NB4 (cell line): ENCODE results near the gene CYP51A1.
A peak's percentile ranks its signal among the peaks of the same experiment; 100 is the strongest.

Experiments
- DNase-seq: peaks from one replicate; pipeline ENCODE4 v3.0.0; 2010; ENCODE audit warnings: low read depth
- H3K4me3 ChIP-seq: one replicate; pipeline ENCODE4 v1.5.1; 2011; ENCODE audit warnings: mild to moderate bottlenecking, low read depth, low read length, moderate library complexity
- MYC ChIP-seq: IDR thresholded peaks from 2 replicates; pipeline ENCODE4 v1.6.1; 2011; ENCODE audit warnings: low read depth, low read length
- POLR2A ChIP-seq: IDR thresholded peaks from 2 replicates; pipeline ENCODE4 v1.6.1; 2011; ENCODE audit warnings: mild to moderate bottlenecking; ENCODE audit not compliant: insufficient read length; ENCODE audit errors: extremely low read depth
- TF ChIP-seq, protein P1 (sequence below): IDR thresholded peaks from 2 replicates; pipeline ENCODE4 v1.6.1; 2011; ENCODE audit warnings: low read depth, low read length
- TF ChIP-seq, protein P2 (sequence below): IDR thresholded peaks from one replicate; pipeline ENCODE4 v1.5.1; 2012; ENCODE audit warnings: low read depth, low read length

The CYP51A1 gene

DNA sequence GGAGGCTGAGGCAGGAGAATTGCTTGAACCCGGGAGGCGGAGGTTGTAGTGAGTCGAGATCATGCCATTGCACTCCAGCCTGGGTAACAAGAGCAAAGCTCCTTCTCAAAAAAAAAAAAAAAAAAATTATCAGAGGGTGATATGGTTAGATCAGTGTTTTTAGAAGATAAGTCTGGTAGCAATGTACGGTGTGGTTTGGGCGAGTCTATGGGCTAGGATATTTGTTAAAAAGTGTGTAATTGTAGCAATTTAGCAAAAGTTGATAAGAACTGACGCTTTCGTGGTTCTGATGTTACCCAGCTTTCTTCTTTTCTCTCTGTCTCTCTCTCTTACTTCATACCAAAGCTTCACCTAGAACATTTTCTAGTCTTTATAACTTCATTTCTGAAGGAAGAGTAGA lies 6.9 kb upstream of the CYP51A1 start:
- TF ChIP-seq POLR2A: no peak
- TF ChIP-seq MYC: no peak
- TF ChIP-seq, protein P1, sequence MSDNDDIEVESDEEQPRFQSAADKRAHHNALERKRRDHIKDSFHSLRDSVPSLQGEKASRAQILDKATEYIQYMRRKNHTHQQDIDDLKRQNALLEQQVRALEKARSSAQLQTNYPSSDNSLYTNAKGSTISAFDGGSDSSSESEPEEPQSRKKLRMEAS: no peak
- TF ChIP-seq, protein P2, sequence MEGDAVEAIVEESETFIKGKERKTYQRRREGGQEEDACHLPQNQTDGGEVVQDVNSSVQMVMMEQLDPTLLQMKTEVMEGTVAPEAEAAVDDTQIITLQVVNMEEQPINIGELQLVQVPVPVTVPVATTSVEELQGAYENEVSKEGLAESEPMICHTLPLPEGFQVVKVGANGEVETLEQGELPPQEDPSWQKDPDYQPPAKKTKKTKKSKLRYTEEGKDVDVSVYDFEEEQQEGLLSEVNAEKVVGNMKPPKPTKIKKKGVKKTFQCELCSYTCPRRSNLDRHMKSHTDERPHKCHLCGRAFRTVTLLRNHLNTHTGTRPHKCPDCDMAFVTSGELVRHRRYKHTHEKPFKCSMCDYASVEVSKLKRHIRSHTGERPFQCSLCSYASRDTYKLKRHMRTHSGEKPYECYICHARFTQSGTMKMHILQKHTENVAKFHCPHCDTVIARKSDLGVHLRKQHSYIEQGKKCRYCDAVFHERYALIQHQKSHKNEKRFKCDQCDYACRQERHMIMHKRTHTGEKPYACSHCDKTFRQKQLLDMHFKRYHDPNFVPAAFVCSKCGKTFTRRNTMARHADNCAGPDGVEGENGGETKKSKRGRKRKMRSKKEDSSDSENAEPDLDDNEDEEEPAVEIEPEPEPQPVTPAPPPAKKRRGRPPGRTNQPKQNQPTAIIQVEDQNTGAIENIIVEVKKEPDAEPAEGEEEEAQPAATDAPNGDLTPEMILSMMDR: no peak
- H3K4me3 ChIP-seq: no peak overlapping the region
- no peak for DNase-seq

DNA sequence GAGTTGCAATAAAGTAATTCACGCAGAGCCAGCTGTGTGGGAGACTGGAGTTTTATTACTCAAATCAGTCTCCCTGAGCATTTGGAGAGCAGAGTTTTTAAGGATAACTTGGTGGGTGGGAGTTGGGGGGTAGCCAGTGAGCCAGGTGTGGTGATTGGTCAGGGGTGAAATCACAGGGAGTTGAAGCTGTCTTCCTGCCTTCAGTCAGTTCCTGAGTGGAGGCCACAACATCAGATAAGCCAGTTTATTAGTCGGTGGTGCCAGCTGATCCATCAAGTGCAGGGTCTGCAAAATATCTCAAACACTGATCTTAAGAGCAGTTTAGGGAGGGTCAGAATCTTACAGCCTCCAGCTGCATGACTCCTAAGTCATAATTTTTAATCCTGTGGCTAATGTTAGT lies 3.3 kb upstream of the CYP51A1 start:
- peak; percentile 48 for DNase-seq
- no peak overlapping the region for H3K4me3 ChIP-seq
- TF ChIP-seq, protein P2: no peak
- TF ChIP-seq, protein P1: no peak
- TF ChIP-seq MYC (no peak), POLR2A (no peak)

DNA sequence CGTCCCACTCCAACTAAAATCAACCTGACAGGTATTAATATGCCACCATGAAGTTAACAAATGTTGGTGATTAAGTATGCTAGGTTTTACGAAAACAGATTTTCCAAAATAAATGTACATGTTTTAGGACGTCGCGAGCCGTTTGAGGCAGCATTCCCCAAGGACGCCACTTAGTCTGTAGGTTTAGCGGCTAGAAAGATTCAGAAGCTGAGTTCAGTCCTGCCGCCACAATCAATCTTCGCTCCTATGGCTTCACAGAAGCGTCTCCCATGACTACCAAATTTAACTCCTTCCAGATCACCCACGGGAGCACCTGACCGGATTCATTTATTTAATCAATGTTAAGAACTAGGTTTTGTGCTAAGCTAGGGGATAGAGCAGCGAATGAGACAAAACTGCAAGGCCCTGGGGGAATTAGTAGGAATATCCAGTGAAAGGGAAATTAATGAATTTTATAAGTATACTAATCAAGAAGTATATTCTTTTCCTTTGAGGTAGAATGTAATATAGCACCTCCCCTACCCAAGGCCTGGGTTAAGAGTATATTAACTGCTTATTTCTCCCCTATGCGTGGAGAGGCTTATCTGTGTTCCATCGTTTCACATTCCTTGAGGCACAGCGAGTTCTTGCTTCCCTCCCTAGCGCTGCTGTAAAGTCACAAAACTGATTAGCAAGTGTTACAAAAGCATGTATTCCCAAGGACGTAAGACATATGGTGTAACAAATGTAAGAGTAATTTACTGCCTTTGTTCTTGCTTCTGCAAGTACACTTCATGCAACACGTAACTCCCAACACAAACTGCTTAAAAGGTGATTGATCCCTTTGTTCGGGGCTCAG lies 994 bp upstream of the CYP51A1 start:
- peak; percentile 19 for DNase-seq
- peak overlapping the region; percentile 80 for H3K4me3 ChIP-seq
- TF ChIP-seq MYC (no peak), POLR2A (no peak)
- TF ChIP-seq, protein P2: no peak
- TF ChIP-seq, protein P1: no peak

DNA sequence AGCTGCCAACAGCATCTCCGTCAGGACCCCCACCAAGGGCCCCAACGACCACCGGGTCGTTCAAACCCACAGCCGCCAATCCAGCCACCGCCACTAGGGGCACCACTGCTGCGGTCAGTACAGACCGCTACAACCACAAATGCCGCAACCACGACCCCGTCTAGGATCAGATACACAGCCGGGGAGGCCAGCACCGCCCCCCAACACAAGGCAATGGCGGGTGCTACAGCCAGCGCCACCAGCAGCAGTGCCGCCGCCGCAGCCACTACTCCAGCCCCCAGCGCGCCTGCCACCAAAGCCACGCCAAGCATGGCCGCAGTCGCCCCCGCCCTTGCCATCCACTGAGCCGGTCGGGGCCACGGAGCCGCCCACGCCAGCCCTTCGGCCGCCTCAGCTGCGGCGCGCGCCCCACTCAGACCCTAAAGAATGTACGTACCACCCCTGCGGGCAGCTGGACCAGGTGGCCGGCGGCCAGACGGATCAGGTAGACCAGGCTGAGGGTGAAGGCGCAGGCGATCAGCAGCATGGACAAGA lies 473 bp downstream of the CYP51A1 start:
- peak; percentile 81 for DNase-seq
- H3K4me3 ChIP-seq: peak overlapping the region; percentile 80
- TF ChIP-seq, protein P2: peak; percentile 85
- TF ChIP-seq MYC: no peak
- TF ChIP-seq, protein P1: no peak

DNA sequence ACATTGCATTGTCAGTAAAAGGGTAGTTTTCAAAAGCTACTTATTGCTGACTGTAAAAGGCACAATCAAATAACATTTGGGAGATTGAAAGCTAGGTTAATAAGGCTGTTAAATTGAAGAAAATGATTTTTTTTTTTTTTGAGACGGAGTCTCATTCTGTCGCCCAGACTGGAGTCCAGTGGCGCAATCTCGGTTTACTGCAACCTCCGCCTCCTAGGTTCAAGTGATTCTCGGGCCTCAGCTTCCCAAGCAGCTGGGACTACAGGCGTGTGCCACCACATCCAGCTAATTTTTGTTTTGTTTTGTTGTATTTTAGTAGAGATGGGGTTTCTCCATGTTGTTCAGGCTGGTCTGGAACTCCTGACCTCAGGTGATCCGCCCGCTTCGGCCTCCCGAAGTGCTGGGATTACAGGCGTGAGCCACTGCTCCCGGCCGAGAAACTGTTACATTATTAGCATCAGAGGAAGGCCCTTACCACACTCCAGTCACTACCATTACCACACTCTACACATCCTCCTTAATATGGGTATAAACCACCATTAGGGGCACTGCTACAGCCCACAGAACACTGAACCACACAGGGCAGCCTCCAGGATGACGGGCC lies 1.0 kb downstream of the CYP51A1 start:
- TF ChIP-seq MYC (no peak), POLR2A (no peak)
- TF ChIP-seq, protein P2: no peak
- TF ChIP-seq, protein P1: no peak
- H3K4me3 ChIP-seq: peak overlapping the region; percentile 80
- peak; percentile 49 for DNase-seq
